Ishikawa (cell line): ENCODE data around the gene ACTR8.

Source experiments
- CEBPB ChIP-seq: IDR thresholded peaks from 2 replicates; pipeline ENCODE4 v1.6.1; 2012
- CREB1 ChIP-seq: IDR thresholded peaks from 2 replicates; pipeline ENCODE4 v1.6.1; 2012; ENCODE audit warnings: low read depth
- EP300 ChIP-seq: IDR thresholded peaks from 2 replicates; pipeline ENCODE4 v1.6.1; 2012; ENCODE audit warnings: borderline replicate concordance
- MAX ChIP-seq: IDR thresholded peaks from 2 replicates; pipeline ENCODE4 v1.6.1; 2012
- NFIC ChIP-seq: IDR thresholded peaks from 2 replicates; pipeline ENCODE4 v1.6.1; 2012
- RAD21 ChIP-seq: IDR thresholded peaks from 2 replicates; pipeline ENCODE4 v1.6.1; 2012; ENCODE audit warnings: low read depth
- REST ChIP-seq: IDR thresholded peaks from 2 replicates; pipeline ENCODE4 v1.6.1; 2012; ENCODE audit warnings: low read depth, mild to moderate bottlenecking
- TCF12 ChIP-seq: IDR thresholded peaks from 2 replicates; pipeline ENCODE4 v1.6.1; 2012; ENCODE audit warnings: low read depth
- TEAD4 ChIP-seq: IDR thresholded peaks from 2 replicates; pipeline ENCODE4 v1.6.1; 2012
- YY1 ChIP-seq: IDR thresholded peaks from 2 replicates; pipeline ENCODE4 v1.6.1; 2012; ENCODE audit warnings: low read depth

GRCh38 chr3:53821631-53822121, 60.3 kb downstream of the ACTR8 start:
- no peak for TF ChIP-seq CEBPB
- no peak for TF ChIP-seq MAX
- no peak for TF ChIP-seq TEAD4
- no peak for TF ChIP-seq REST
- no peak for TF ChIP-seq RAD21
- no peak for TF ChIP-seq YY1
- TF ChIP-seq NFIC = no peak
- no peak for TF ChIP-seq TCF12
- TF ChIP-seq EP300 = no peak
- TF ChIP-seq CREB1 = no peak
